Liver (tissue), 9 donors: Measurements from ENCODE around the gene CGGBP1. TPM values are rescaled to one million over a fixed set of nuclear protein-coding genes. Genes with fewer than 3 reads are reported as not detected.

Experiments
- DNase-seq: peaks from one replicate; pipeline ENCODE4 v3.0.0-alpha.2; 2017; ENCODE audit warnings: low spot score
- H3K27ac ChIP-seq, 2 donors: one replicate each; pipeline ENCODE4 v1.7.0; 2013; ENCODE audit warnings: inconsistent platforms in 2 of 2, low read length in 2 of 2, control low read depth in 1 of 2, low read depth in 1 of 2, mild to moderate bottlenecking in 1 of 2
- H3K27me3 ChIP-seq, 4 donors: one replicate each; pipeline versions ENCODE4 v1.6.1 to v1.7.0; 2013; ENCODE audit warnings: low read length in 3 of 4, inconsistent platforms in 1 of 4, mild to moderate bottlenecking in 1 of 4, moderate library complexity in 1 of 4; ENCODE audit not compliant: control insufficient read depth in 4 of 4, insufficient read depth in 4 of 4
- H3K36me3 ChIP-seq, 4 donors: one replicate each; pipeline versions ENCODE4 v1.6.1 to v1.7.0; 2013; ENCODE audit warnings: low read length in 3 of 4, mild to moderate bottlenecking in 3 of 4, low read depth in 1 of 4, moderate library complexity in 1 of 4; ENCODE audit not compliant: control insufficient read depth in 4 of 4, insufficient read depth in 3 of 4
- H3K4me1 ChIP-seq, 4 donors: one replicate each; pipeline versions ENCODE4 v1.6.1 to v1.7.0; 2013; ENCODE audit warnings: low read length in 3 of 4, mild to moderate bottlenecking in 3 of 4, moderate library complexity in 1 of 4; ENCODE audit not compliant: control insufficient read depth in 4 of 4, insufficient read depth in 4 of 4
- H3K4me3 ChIP-seq, 3 donors: one replicate each; pipeline versions ENCODE4 v1.6.1 to v1.7.0; 2013; ENCODE audit warnings: low read length in 3 of 3, control low read depth in 1 of 3, low read depth in 1 of 3, mild to moderate bottlenecking in 1 of 3
- H3K9ac ChIP-seq, 2 donors: one replicate each; pipeline ENCODE4 v1.7.0; 2013; ENCODE audit warnings: low read length in 2 of 2, mild to moderate bottlenecking in 2 of 2, moderate library complexity in 2 of 2, control low read depth in 1 of 2, low read depth in 1 of 2
- H3K9me3 ChIP-seq, 4 donors: one replicate each; pipeline versions ENCODE4 v1.6.1 to v1.7.0; 2013; ENCODE audit warnings: low read length in 3 of 4; ENCODE audit not compliant: control insufficient read depth in 4 of 4
- ATF3 ChIP-seq: IDR thresholded peaks from 2 replicates; pipeline ENCODE4 v1.6.1; 2016; ENCODE audit warnings: antibody characterized with exemption
- EGR1 ChIP-seq, 2 donors: IDR thresholded peaks; 2 replicates each; pipeline ENCODE4 v1.6.1; 2016 to 2018; ENCODE audit warnings: antibody characterized with exemption in 2 of 2, low read depth in 2 of 2
- FOXA1 ChIP-seq: IDR thresholded peaks from 2 replicates; pipeline ENCODE4 v1.6.1; 2016; ENCODE audit warnings: antibody characterized with exemption
- FOXA2 ChIP-seq: IDR thresholded peaks from 2 replicates; pipeline ENCODE4 v1.6.1; 2016; ENCODE audit warnings: antibody characterized with exemption
- GABPA ChIP-seq, 2 donors: IDR thresholded peaks in 1 of 2; conservative IDR thresholded peaks in 1 of 2; 2 replicates each; pipeline ENCODE4 v1.6.1; 2016; ENCODE audit warnings: antibody characterized with exemption in 2 of 2, mild to moderate bottlenecking in 1 of 2, moderate library complexity in 1 of 2
- HNF4A ChIP-seq, 2 donors: conservative IDR thresholded peaks; 2 replicates each; pipeline ENCODE4 v1.6.1; 2016; ENCODE audit warnings: antibody characterized with exemption in 2 of 2, mild to moderate bottlenecking in 2 of 2
- HNF4G ChIP-seq: IDR thresholded peaks from 2 replicates; pipeline ENCODE4 v1.6.1; 2016; ENCODE audit warnings: antibody characterized with exemption
- JUND ChIP-seq, 2 donors: IDR thresholded peaks; 2 replicates each; pipeline ENCODE4 v1.6.1; 2016; ENCODE audit warnings: antibody characterized with exemption in 2 of 2
- NR2F2 ChIP-seq: IDR thresholded peaks from 2 replicates; pipeline ENCODE4 v1.6.1; 2016; ENCODE audit warnings: antibody characterized with exemption
- RAD21 ChIP-seq, 2 donors: IDR thresholded peaks; 2 replicates each; pipeline ENCODE4 v1.6.1; 2016; ENCODE audit warnings: antibody characterized with exemption in 2 of 2, mild to moderate bottlenecking in 2 of 2
- REST ChIP-seq: IDR thresholded peaks from 2 replicates; pipeline ENCODE4 v1.6.1; 2016; ENCODE audit warnings: antibody characterized with exemption, mild to moderate bottlenecking
- RXRA ChIP-seq, 2 donors: IDR thresholded peaks; 2 replicates each; pipeline ENCODE4 v1.6.1; 2017 to 2018; ENCODE audit warnings: antibody characterized with exemption in 2 of 2, mild to moderate bottlenecking in 1 of 2
- SP1 ChIP-seq: IDR thresholded peaks from 2 replicates; pipeline ENCODE4 v1.6.1; 2018; ENCODE audit warnings: antibody characterized with exemption, mild to moderate bottlenecking
- TAF1 ChIP-seq: conservative IDR thresholded peaks from 2 replicates; pipeline ENCODE4 v1.6.1; 2016; ENCODE audit warnings: antibody characterized with exemption, mild to moderate bottlenecking
- YY1 ChIP-seq: IDR thresholded peaks from 2 replicates; pipeline ENCODE4 v1.6.1; 2016; ENCODE audit warnings: antibody characterized with exemption, mild to moderate bottlenecking
- WGBS: extraction: QIAGEN DNeasy Blood & Tissue Kit; methylation state at CpG from one replicate; pipeline ENCODE4 v1.1.7; 2013; 5-methylcytosine and 5-hydroxymethylcytosine counted together
- polyA plus RNA-seq, 2 donors: library from polyadenylated mRNA; stranded (reverse) in 1 of 2; unstranded in 1 of 2; fragments of 200-250 nt in 1 of 2; fragments of >200 nt in 1 of 2; fragmentation: Nextera tagmentation in 1 of 2; extraction: Ambion mirVana in 1 of 2; gene quantifications; one replicate each; pipeline versions ENCODE4 v1.2.1 to v1.2.3, GENCODE V29; 2013 to 2015
- total RNA-seq, 2 donors: library from RNA; depleted of rRNA; stranded (reverse); fragments of >200 nt; gene quantifications; one replicate each; pipeline ENCODE4 v1.2.3, GENCODE V29; 2014
- TF ChIP-seq, protein P1 (sequence below): IDR thresholded peaks from 2 replicates; pipeline ENCODE4 v1.6.1; 2016; ENCODE audit warnings: antibody characterized with exemption
- TF ChIP-seq, protein P2 (sequence below): IDR thresholded peaks from 2 replicates; pipeline ENCODE4 v1.6.1; 2016; ENCODE audit warnings: antibody characterized with exemption
- TF ChIP-seq, protein P3 (sequence below): fragments of 150-350 bp; IDR thresholded peaks from 2 replicates; pipeline ENCODE4 v1.5.1; 2017; ENCODE audit warnings: improper control_type of control experiment, low read depth, low read length; ENCODE audit not compliant: missing input control
- donor health status: healthy.
- donor health status: healthy.
- donor health status: healthy.
- donor health status: healthy.
- donor health status: healthy.

The CGGBP1 gene
- total and polyA plus RNA-seq, 4 donors = 13.6 to 46.4 (median 35.8) TPM

GRCh38 chr3:88028876-88029275 lies 29.9 kb downstream of the CGGBP1 start:
- H3K27me3 ChIP-seq = no peaks in the 10 kb centered on the region
- WGBS = 96% methylated on average over 2 of the region's 2 CpGs
- no peak overlapping the region for H3K27ac ChIP-seq
- no peaks in the 10 kb centered on the region for H3K9me3 ChIP-seq
- TF ChIP-seq TAF1 = no peak
- no peak overlapping the region for H3K4me3 ChIP-seq
- H3K36me3 ChIP-seq = no peaks in the 10 kb centered on the region
- peaks cover 0 to 10% (median 5%) of the 10 kb centered on the region in 4 donors for H3K4me1 ChIP-seq
- no peak for DNase-seq
- H3K9ac ChIP-seq = no peak overlapping the region

DNA sequence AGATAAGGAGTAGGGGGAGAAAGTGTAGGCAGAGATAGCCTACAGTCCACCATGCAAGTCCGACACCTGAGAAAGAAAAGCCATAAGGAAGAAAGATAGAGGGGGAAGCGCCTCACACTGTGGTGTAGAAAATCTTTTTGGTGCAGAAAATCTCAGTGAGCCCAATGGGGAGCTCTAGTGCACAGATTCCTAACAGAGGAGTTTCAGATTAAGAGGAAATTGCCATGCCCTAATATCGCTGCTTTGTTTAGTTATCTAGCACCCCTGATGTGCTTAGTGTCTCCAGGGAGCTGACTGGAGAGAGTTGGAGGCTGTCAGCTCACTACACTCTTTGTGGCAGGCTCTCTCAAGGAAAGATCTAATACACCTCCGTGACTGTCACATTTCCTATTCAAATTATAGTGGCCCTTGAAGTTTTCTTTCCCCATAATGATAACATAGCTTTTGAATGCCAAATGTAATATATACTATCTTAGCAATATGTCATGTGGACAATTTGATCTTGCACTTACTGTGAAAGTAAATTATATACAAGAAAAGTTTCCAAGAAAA lies 33.7 kb downstream of the CGGBP1 start:
- H3K9me3 ChIP-seq = no peaks in the 10 kb centered on the region
- TF ChIP-seq NR2F2 (no peak), TAF1 (no peak), SP1 (no peak), HNF4G (no peak), RXRA (IDR thresholded peaks at IDR 0.05) (no peak), YY1 (no peak), RAD21 (IDR thresholded peaks at IDR 0.05) (no peak), JUND (IDR thresholded peaks at IDR 0.05) (no peak), ATF3 (no peak), HNF4A (conservative IDR thresholded peaks at IDR 0.05) (no peak), FOXA2 (no peak), REST (no peak), GABPA (IDR thresholded peaks at IDR 0.05 in 1 of 2, conservative IDR thresholded peaks at IDR 0.05 in 1 of 2) (no peak), FOXA1 (no peak), EGR1 (IDR thresholded peaks at IDR 0.05; ENCODE audit: low read depth in 2 of 2) (no peak)
- TF ChIP-seq, protein P1, sequence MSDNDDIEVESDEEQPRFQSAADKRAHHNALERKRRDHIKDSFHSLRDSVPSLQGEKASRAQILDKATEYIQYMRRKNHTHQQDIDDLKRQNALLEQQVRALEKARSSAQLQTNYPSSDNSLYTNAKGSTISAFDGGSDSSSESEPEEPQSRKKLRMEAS = no peak
- TF ChIP-seq, protein P2, sequence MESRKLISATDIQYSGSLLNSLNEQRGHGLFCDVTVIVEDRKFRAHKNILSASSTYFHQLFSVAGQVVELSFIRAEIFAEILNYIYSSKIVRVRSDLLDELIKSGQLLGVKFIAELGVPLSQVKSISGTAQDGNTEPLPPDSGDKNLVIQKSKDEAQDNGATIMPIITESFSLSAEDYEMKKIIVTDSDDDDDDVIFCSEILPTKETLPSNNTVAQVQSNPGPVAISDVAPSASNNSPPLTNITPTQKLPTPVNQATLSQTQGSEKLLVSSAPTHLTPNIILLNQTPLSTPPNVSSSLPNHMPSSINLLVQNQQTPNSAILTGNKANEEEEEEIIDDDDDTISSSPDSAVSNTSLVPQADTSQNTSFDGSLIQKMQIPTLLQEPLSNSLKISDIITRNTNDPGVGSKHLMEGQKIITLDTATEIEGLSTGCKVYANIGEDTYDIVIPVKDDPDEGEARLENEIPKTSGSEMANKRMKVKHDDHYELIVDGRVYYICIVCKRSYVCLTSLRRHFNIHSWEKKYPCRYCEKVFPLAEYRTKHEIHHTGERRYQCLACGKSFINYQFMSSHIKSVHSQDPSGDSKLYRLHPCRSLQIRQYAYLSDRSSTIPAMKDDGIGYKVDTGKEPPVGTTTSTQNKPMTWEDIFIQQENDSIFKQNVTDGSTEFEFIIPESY = no peak
- TF ChIP-seq, protein P3, sequence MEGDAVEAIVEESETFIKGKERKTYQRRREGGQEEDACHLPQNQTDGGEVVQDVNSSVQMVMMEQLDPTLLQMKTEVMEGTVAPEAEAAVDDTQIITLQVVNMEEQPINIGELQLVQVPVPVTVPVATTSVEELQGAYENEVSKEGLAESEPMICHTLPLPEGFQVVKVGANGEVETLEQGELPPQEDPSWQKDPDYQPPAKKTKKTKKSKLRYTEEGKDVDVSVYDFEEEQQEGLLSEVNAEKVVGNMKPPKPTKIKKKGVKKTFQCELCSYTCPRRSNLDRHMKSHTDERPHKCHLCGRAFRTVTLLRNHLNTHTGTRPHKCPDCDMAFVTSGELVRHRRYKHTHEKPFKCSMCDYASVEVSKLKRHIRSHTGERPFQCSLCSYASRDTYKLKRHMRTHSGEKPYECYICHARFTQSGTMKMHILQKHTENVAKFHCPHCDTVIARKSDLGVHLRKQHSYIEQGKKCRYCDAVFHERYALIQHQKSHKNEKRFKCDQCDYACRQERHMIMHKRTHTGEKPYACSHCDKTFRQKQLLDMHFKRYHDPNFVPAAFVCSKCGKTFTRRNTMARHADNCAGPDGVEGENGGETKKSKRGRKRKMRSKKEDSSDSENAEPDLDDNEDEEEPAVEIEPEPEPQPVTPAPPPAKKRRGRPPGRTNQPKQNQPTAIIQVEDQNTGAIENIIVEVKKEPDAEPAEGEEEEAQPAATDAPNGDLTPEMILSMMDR = no peak
- no peak overlapping the region for H3K27ac ChIP-seq
- no peak overlapping the region for H3K9ac ChIP-seq
- H3K4me1 ChIP-seq = no peaks in the 10 kb centered on the region
- WGBS = 78% methylated on average over 4 of the region's 4 CpGs
- H3K27me3 ChIP-seq = no peaks in the 10 kb centered on the region
- H3K36me3 ChIP-seq = no peaks in the 10 kb centered on the region
- no peak overlapping the region for H3K4me3 ChIP-seq
- DNase-seq = no peak
